GM18861 (cell line): ENCODE results near the gene KANK4.

Experiments used
- ATAC-seq: cut with Tn5 transposase; IDR thresholded peaks from one replicate; pipeline ENCODE4 v1.9.1; 2021; ENCODE audit not compliant: unreplicated experiment

KANK4 gene

GRCh38 chr1:62307895-62308492, 11.2 kb downstream of the KANK4 start:
- no peak for ATAC-seq

- ATAC-seq = no peak
Observed at GRCh38 chr1:62307446-62307845, 11.8 kb downstream of the KANK4 start.

GRCh38 chr1:62306065-62306464, 13.2 kb downstream of the KANK4 start:
- no peak for ATAC-seq

GRCh38 chr1:62304975-62305374, 14.3 kb downstream of the KANK4 start:
- no peak for ATAC-seq

- ATAC-seq = no peak
Observed at GRCh38 chr1:62304515-62304914, 14.7 kb downstream of the KANK4 start.

GRCh38 chr1:62301726-62302390, 17.4 kb downstream of the KANK4 start:
- no peak for ATAC-seq

- ATAC-seq = no peak
Observed at GRCh38 chr1:62299426-62300200, 19.6 kb downstream of the KANK4 start.

- no peak for ATAC-seq
Observed at GRCh38 chr1:62295921-62296491, 23.2 kb downstream of the KANK4 start.

GRCh38 chr1:62294261-62294660, 25.0 kb downstream of the KANK4 start:
- no peak for ATAC-seq

- no peak for ATAC-seq
Observed at GRCh38 chr1:62288662-62289061, 30.6 kb downstream of the KANK4 start.

- ATAC-seq = no peak
Observed at GRCh38 chr1:62288224-62288623, 31.0 kb downstream of the KANK4 start.

GRCh38 chr1:62286786-62287224, 32.4 kb downstream of the KANK4 start:
- ATAC-seq = no peak

GRCh38 chr1:62285984-62286785, 33.0 kb downstream of the KANK4 start:
- no peak for ATAC-seq

GRCh38 chr1:62285440-62285839, 33.8 kb downstream of the KANK4 start:
- no peak for ATAC-seq

- no peak for ATAC-seq
Observed at GRCh38 chr1:62283986-62284385, 35.2 kb downstream of the KANK4 start.

- no peak for ATAC-seq
Observed at GRCh38 chr1:62282909-62283755, 36.1 kb downstream of the KANK4 start.

GRCh38 chr1:62281922-62282555, 37.2 kb downstream of the KANK4 start:
- ATAC-seq = no peak

GRCh38 chr1:62280960-62281465, 38.2 kb downstream of the KANK4 start:
- ATAC-seq = no peak

GRCh38 chr1:62280150-62280549, 39.1 kb downstream of the KANK4 start:
- no peak for ATAC-seq
